OCI-LY1 (cell line): Measurements from ENCODE around the gene YPEL2.

ENCODE experiments used
- EZH2 ChIP-seq: fragments of 200-600 bp; sonication (generic), shearing (Covaris generic); IDR thresholded peaks from 2 replicates; pipeline ENCODE4 v1.8.0; 2017; ENCODE audit warnings: borderline replicate concordance, mixed run types, mild to moderate bottlenecking, antibody characterized with exemption, low read length, moderate library complexity, mixed read lengths
- TF ChIP-seq, protein P1 (sequence below): fragments of 200-600 bp; sonication (generic), shearing (Covaris generic); IDR thresholded peaks from 2 replicates; pipeline ENCODE4 v1.5.1; 2017; ENCODE audit warnings: mild to moderate bottlenecking, antibody characterized with exemption, low read length, moderate library complexity, mixed read lengths

DNA sequence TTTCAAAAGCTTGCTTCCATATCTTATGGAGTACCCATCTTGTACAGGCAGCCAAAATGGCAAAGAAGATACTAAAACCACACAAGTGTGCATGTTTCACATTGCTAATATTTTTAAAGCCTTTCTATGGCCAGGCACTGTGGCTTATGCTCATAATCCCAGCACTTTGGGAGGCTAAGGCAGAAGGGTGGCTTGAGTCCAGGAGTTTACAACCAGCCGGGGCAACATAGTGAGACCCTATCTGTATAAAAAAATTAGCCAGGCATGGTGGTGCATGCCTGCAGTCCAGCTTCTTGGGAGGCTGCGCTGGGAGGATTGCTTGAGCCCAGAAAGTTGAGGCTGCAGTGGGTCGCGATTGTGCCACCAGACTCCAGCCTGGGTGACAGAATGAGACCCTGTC lies 71.3 kb downstream of the YPEL2 start:
- TF ChIP-seq, protein P1, sequence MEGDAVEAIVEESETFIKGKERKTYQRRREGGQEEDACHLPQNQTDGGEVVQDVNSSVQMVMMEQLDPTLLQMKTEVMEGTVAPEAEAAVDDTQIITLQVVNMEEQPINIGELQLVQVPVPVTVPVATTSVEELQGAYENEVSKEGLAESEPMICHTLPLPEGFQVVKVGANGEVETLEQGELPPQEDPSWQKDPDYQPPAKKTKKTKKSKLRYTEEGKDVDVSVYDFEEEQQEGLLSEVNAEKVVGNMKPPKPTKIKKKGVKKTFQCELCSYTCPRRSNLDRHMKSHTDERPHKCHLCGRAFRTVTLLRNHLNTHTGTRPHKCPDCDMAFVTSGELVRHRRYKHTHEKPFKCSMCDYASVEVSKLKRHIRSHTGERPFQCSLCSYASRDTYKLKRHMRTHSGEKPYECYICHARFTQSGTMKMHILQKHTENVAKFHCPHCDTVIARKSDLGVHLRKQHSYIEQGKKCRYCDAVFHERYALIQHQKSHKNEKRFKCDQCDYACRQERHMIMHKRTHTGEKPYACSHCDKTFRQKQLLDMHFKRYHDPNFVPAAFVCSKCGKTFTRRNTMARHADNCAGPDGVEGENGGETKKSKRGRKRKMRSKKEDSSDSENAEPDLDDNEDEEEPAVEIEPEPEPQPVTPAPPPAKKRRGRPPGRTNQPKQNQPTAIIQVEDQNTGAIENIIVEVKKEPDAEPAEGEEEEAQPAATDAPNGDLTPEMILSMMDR: no peak
- no peak for TF ChIP-seq EZH2
